Fibroblast of skin of left biceps (primary cell): ENCODE results near the gene MIA2.
A peak's percentile ranks its signal among the peaks of the same experiment; 100 is the strongest.
"Not testable (repeated sequence)": the region's sequence is repeated elsewhere in the genome, so short reads cannot be mapped to it uniquely, and the experiment has no call there.

Experiments
- DNase-seq, 2 experiments: peaks; one replicate each; pipeline ENCODE4 v3.0.0-alpha.2; 2013; ENCODE audit warnings: low read depth in 2 of 2

MIA2 gene

GRCh38 chr14:39266871-39267607, 33.3 kb downstream of the MIA2 start:
- peak; percentile 57 to 64 for DNase-seq

GRCh38 chr14:39267608-39268005, 33.9 kb downstream of the MIA2 start:
- no peak for DNase-seq

GRCh38 chr14:39268393-39268792, 34.7 kb downstream of the MIA2 start:
- DNase-seq, result no peak

- no peak for DNase-seq
Measured at GRCh38 chr14:39272918-39273317, 39.2 kb downstream of the MIA2 start.

GRCh38 chr14:39275395-39275794, 41.7 kb downstream of the MIA2 start:
- DNase-seq, result no peak

- DNase-seq, result no peak
Measured at GRCh38 chr14:39276005-39276404, 42.3 kb downstream of the MIA2 start.

GRCh38 chr14:39276579-39277114, 42.9 kb downstream of the MIA2 start:
- DNase-seq, result no peak

- DNase-seq, result no peak
Measured at GRCh38 chr14:39279515-39279914, 45.8 kb downstream of the MIA2 start.

- DNase-seq, result not testable (repeated sequence)
Measured at GRCh38 chr14:39280678-39281077, 47.0 kb downstream of the MIA2 start.

- DNase-seq, result no peak
Measured at GRCh38 chr14:39289523-39289922, 55.8 kb downstream of the MIA2 start.

- DNase-seq, result no peak
Measured at GRCh38 chr14:39291701-39292100, 58.0 kb downstream of the MIA2 start.

GRCh38 chr14:39293629-39294028, 59.9 kb downstream of the MIA2 start:
- DNase-seq, result no peak

- DNase-seq, result not testable (repeated sequence)
Measured at GRCh38 chr14:39300389-39300788, 66.7 kb downstream of the MIA2 start.

GRCh38 chr14:39302124-39302810, 68.6 kb downstream of the MIA2 start:
- no peak for DNase-seq

GRCh38 chr14:39303115-39303514, 69.4 kb downstream of the MIA2 start:
- no peak for DNase-seq

GRCh38 chr14:39307815-39308214, 74.1 kb downstream of the MIA2 start:
- DNase-seq, result no peak

GRCh38 chr14:39310051-39310450, 76.3 kb downstream of the MIA2 start:
- DNase-seq, result no peak

- no peak for DNase-seq
Measured at GRCh38 chr14:39315859-39316444, 82.2 kb downstream of the MIA2 start.

- DNase-seq, result no peak
Measured at GRCh38 chr14:39316830-39317553, 83.3 kb downstream of the MIA2 start.

GRCh38 chr14:39318574-39318973, 84.9 kb downstream of the MIA2 start:
- no peak for DNase-seq

GRCh38 chr14:39319381-39319780, 85.7 kb downstream of the MIA2 start:
- no peak for DNase-seq

- DNase-seq, result no peak
Measured at GRCh38 chr14:39320318-39320717, 86.6 kb downstream of the MIA2 start.
